Adipose tissue (tissue), 3 donors: ENCODE measurements around the gene DNAJC5G. TPM values are rescaled to one million over a fixed set of nuclear protein-coding genes. Genes with fewer than 3 reads are reported as not detected.
"Not testable (repeated sequence)": the region's sequence is repeated elsewhere in the genome, so short reads cannot be mapped to it uniquely, and the experiment has no call there.

Experiments used
- H3K27ac ChIP-seq: one replicate; pipeline ENCODE4 v1.5.1; 2013; ENCODE audit warnings: low read depth, low read length
- WGBS, 3 donors: extraction: QIAGEN DNeasy Blood & Tissue Kit; methylation state at CpG; one replicate each; pipeline ENCODE4 v1.1.7; 2013; 5-methylcytosine and 5-hydroxymethylcytosine counted together
- polyA plus RNA-seq, 3 donors: library from polyadenylated mRNA; stranded (reverse); fragments of 200-250 nt; gene quantifications; one replicate each; pipeline ENCODE4 v1.2.3, GENCODE V29; 2013
- donor health status: healthy with polysubstance abuse.
- donor health status: Bipolar disorder and iron deficiency.
- donor health status: healthy.

Gene DNAJC5G
- polyA plus RNA-seq, 3 donors, result 0.07 TPM; not detected in 2

DNA sequence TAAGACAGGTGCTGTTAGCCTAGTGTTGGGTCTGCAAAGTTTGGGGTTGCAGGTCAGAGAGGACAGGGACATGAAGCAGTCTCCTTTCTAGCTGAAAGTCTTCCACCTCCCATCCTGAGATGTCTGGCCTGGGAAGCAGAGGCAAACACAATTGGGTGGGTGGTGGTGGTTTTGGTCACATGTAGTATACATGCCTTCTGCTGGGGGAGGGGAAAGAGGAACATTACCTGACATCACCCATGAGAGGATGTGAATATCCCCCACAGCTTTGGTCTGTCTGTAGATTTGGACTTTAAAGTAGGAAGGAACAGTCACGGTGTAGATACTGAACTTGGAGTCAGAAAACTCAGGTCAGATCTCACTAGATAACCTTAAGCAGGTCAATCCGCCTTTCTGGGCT, 4.6 kb upstream of the DNAJC5G start:
- H3K27ac ChIP-seq, result no peak overlapping the region
- WGBS, 3 donors, result 60 to 77% (median 65%) methylated on average over 2 of the region's 2 CpGs

- WGBS, 3 donors, result 57 to 68% (median 67%) methylated on average over 11 of the region's 11 CpGs
- no peak overlapping the region for H3K27ac ChIP-seq
Measured at GRCh38 chr2:27271631-27272340, 3.4 kb upstream of the DNAJC5G start.

DNA sequence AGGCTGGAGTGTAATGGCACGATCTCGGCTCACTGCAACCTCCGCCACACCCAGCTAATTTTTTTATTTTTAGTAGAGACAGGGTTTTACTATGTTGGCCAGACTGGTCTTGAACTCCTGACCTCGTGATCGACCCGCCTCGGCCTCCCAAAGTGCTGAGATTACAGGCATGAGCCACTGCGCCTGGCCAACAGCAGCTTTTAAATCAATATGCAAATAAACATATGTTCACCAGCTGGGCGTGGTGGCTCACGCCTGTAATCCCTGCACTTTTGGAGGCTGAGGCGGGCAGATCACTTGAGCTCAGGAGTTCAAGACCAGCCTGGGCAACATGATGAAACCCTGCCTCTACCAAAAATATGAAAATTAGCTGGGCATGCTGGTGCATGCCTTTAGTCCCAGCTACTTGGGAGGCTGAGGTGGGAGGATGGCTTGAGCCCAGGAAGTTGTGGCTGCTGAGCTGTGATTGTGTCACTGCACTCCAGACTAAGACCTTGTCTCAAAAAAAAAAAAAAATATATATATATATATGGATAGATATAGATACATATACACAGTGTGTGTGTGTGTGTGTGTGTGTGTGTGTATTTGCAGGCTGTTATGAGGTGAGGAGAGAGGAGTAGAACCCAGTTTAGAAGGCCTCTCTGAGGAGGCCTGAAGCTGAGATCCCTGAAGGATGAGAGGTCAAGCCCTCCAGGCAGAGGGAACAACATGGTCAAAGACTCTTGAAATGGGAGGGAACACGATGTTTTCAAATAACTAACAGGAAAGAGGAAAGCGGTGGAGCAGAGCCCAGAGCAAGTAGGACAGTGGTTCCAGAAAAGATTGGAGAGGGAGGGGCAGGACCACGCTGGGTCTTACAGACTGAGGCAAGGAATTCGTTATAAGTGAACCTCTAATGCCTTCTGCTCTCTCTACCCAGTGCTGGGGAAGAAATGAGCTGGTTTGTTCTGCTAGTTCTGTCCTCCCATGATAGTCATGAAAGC, 2.4 kb upstream of the DNAJC5G start:
- not testable (repeated sequence) for H3K27ac ChIP-seq
- WGBS, 3 donors, result 62 to 82% (median 80%) methylated on average over 15 of the region's 15 CpGs

GRCh38 chr2:27278010-27278409, 2.8 kb downstream of the DNAJC5G start:
- 67 to 72% (median 68%) methylated on average over 1 of the region's 1 CpG for WGBS, 3 donors
- no peak overlapping the region for H3K27ac ChIP-seq

GRCh38 chr2:27280826-27281225, 5.6 kb downstream of the DNAJC5G start:
- no peak overlapping the region for H3K27ac ChIP-seq
- WGBS, 3 donors, result 62 to 87% (median 71%) methylated on average over 3 of the region's 3 CpGs

DNA sequence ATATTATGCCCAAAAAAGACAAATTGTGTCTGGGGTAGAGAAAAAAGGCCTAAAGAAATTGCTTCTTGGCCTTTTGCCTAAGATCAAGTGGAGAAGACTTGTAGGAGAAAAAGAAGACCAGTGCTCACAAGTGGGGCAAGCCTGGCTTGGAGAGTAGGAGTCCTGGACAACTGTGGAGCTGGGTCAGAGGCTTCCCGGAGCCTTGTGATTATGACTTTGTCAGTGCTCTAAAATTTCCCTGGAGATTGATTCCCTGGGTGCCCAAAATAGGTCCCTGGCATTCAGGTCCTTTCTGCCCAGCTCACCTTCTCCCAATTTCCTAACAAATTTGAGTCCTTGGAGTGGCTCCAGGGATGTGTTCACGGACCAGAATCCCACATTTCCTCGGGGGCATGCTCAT, 6.2 kb downstream of the DNAJC5G start:
- WGBS, 3 donors, result 67 to 81% (median 80%) methylated on average over 3 of the region's 3 CpGs
- no peak overlapping the region for H3K27ac ChIP-seq

GRCh38 chr2:27281855-27282559, 6.8 kb downstream of the DNAJC5G start, which contains the start of gene TRIM54:
TSS of gene TRIM54 (plus strand) at chr2:27282429. CDS start at chr2:27282732, 303 bp downstream.
- no peak within 1 kb of the TSS for H3K27ac ChIP-seq
- 62 to 73% (median 64%) methylated on average over 5 of the region's 5 CpGs for WGBS, 3 donors

- 36 to 44% (median 42%) methylated on average over 5 of the region's 5 CpGs for WGBS, 3 donors
- no peak overlapping the region for H3K27ac ChIP-seq
Measured at GRCh38 chr2:27282892-27283291, 7.7 kb downstream of the DNAJC5G start.

- H3K27ac ChIP-seq, result no peak overlapping the region
- 82 to 94% (median 94%) methylated on average over 1 of the region's 1 CpG for WGBS, 3 donors
Measured at GRCh38 chr2:27284996-27285395, 9.8 kb downstream of the DNAJC5G start.

DNA sequence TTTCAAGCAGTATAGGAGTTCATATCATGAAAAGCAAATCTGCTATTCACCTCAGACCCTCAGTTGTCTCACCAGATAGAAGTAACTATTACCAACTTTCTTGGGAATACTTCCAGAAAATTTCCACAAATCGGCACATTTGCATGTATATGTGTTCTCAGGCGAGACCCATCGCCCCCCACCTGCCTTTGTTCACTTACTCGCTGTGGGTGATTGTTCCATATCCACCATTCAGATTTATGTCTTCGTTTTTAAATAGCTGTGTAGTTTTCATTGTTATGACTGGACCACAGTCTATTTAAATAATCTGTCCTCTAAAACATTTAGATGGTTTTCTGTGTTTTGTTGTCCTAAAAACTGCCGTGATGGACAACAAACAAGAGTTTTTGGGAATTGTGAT, 10.2 kb downstream of the DNAJC5G start:
- WGBS, 3 donors, result 68 to 80% (median 72%) methylated on average over 6 of the region's 6 CpGs
- no peak overlapping the region for H3K27ac ChIP-seq

GRCh38 chr2:27288610-27289009, 13.4 kb downstream of the DNAJC5G start:
- WGBS, 3 donors, result 21 to 50% (median 22%) methylated on average over 3 of the region's 3 CpGs
- no peak overlapping the region for H3K27ac ChIP-seq

- H3K27ac ChIP-seq, result no peak overlapping the region
- WGBS, 3 donors, result 64 to 87% (median 79%) methylated on average over 5 of the region's 5 CpGs
Measured at GRCh38 chr2:27290549-27290948, 15.3 kb downstream of the DNAJC5G start.

DNA sequence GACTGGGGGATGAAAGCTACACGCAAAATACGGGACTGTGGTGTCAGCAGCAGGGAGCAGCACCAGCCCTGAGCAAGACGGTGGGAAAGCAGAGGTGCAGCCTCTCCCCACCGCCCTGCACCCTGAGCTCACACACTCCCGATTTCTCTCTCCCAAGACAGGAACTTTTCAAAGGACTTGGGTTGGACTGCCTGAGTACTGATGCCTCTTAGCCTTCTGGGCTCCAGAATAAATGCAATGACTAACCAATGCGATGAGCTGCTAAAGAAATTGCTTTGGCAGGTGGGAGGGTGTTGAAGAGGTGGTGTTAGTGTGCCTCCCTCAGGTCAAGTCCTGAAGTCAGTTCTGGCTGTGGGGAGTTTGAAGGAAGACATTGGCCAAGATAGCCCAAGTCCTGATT, 16.6 kb downstream of the DNAJC5G start:
- WGBS, 3 donors, result 41 to 58% (median 53%) methylated on average over 6 of the region's 6 CpGs
- H3K27ac ChIP-seq, result no peak overlapping the region

DNA sequence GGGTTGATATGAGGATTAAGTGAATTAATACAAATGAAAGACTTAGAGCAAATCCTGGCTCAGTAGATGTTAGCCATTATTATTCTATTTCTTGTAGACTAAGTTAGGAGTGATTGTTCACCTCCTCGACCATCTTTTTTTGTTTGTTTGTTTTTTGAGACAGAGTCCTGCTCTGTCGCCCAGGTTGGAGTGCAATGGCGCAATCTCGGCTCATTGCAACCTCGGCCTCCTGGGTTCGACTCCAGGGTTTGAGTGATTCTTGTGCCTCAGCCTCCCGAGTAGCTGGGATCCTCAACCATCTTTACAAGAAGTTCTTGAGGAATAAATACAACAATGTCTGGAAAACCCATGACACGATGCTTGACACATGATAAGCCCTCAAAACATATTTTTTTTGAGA, 19.7 kb downstream of the DNAJC5G start:
- 82 to 91% (median 85%) methylated on average over 8 of the region's 8 CpGs for WGBS, 3 donors
- no peak overlapping the region for H3K27ac ChIP-seq

GRCh38 chr2:27296481-27296880, 21.2 kb downstream of the DNAJC5G start:
- WGBS, 3 donors, result 41 to 56% (median 46%) methylated on average over 4 of the region's 4 CpGs
- H3K27ac ChIP-seq, result no peak overlapping the region

- 75 to 91% (median 86%) methylated on average over 3 of the region's 3 CpGs for WGBS, 3 donors
- H3K27ac ChIP-seq, result no peak overlapping the region
Measured at GRCh38 chr2:27297195-27297594, 22.0 kb downstream of the DNAJC5G start.

DNA sequence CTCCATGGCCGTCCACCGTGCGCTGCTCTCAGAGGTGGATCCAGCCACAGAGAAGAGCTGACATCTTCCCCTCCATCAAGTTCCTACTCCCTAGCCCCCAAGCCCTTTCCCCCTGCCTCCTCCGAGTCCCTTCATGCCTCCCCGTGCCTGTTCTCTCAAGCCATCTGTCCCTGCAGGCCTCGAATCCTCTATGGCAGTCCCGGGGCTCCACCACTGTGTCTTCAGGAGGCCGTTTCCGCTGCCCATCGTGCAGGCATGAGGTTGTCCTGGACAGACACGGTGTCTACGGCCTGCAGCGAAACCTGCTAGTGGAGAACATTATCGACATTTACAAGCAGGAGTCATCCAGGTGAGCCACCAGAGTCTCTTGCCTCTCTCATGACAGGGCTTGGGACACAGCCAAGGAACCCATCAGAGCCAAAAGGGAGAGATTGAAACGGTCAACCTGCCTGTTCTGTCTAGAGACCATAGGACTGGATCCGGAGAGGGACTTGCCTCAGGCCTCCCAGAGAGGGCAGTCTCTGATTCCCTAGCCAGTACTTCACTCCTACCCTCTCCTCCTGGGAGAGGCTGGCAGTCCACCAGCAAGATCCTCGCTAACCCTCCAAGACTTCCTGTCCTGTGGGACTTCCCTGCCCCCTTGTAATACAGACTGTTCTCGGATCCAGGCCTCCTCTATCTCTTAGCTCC, 23.3 kb downstream of the DNAJC5G start:
- no peak overlapping the region for H3K27ac ChIP-seq

DNA sequence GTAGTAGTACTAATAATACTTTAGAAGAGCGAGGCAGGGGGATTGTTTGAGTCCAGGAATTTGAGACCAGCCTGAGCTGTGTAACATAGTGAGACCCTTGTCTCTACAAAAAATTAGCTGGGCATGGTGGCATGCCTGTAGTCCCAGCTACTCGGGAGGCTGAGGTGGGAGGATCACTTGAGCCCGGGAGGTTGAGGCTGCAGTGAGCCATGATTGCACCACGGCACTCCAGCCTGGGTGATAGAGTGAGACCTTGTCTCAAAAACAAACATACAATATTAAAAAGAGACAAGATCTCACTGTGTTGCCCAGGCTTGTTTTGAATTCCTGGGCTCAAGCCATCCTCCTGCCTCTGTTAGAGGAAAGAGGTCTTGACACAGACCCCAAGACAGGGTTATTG, 25.4 kb downstream of the DNAJC5G start:
- not testable (repeated sequence) for H3K27ac ChIP-seq
- WGBS, 3 donors, result 81 to 91% (median 86%) methylated on average over 4 of the region's 4 CpGs

More for the DNA sequence above, 23.3 kb downstream of the DNAJC5G start:
- WGBS, 3 donors, result 77 to 86% (median 83%) methylated on average over 18 of the region's 18 CpGs
